HepG2 (cell line): ENCODE results near the gene TRIM43B. TPM values are rescaled to one million over a fixed set of nuclear protein-coding genes. Genes with fewer than 3 reads are reported as not detected.

Experiments
- ATAC-seq: fragments of 200-7000 bp; cut with Tn5 transposase; 3 replicates; pipeline ENCODE4 v1.9.1; 2020; ENCODE audit warnings: mild to moderate bottlenecking, moderate library complexity
- BruUV-seq: library from RNA; stranded (reverse); fragments of 400-500 nt; replicated peaks from 2 replicates; lab custom pipeline; 2021; lab: Mats Ljungman, UMichigan
- CTCF ChIA-PET: fragments of 300-600 bp; formaldehyde crosslinking; extraction: SDS; loops from one replicate; lab custom pipeline; 2021; ENCODE audit warnings: low total read pairs, inconsistent platforms, low intra/inter-chr PET ratio; lab: Yijun Ruan, JAX
- POLR2A ChIA-PET: fragments of 350-600 bp; sonication (Branson Sonifier 250); formaldehyde crosslinking; loops from one replicate; lab custom pipeline; 2020; ENCODE audit warnings: antibody characterized with exemption, inconsistent platforms; lab: Yijun Ruan, JAX
- DNase-seq: peaks from one replicate; pipeline ENCODE4 v3.0.0-alpha.2; 2015; ENCODE audit warnings: low spot score
- FAIRE-seq: peaks from 3 replicates; lab custom pipeline; 2011; peaks lifted over from hg19 to GRCh38; lab: Jason Lieb, UNC
- H2AFZ ChIP-seq: one replicate; pipeline ENCODE4 v1.6.1; 2011; ENCODE audit warnings: low read length, inconsistent platforms
- H3K27ac ChIP-seq: fragments of 300-600 bp; 3 replicates; pipeline ENCODE4 v1.8.0; 2011; ENCODE audit warnings: mixed run types, mild to moderate bottlenecking, mixed read lengths, low read length, inconsistent platforms; ENCODE audit not compliant: insufficient read depth; ENCODE audit errors: extremely low read length
- H3K27me3 ChIP-seq, 2 experiments: fragments of 200-600 bp in 1 of 2; 2 replicates in 1 of 2; 3 replicates in 1 of 2; pipeline versions ENCODE4 v1.6.0 to v1.8.0; 2011; ENCODE audit warnings: low read length in 2 of 2, mild to moderate bottlenecking in 2 of 2, moderate library complexity in 2 of 2, inconsistent platforms in 1 of 2; ENCODE audit not compliant: insufficient read depth in 2 of 2, control insufficient read depth in 1 of 2
- H3K36me3 ChIP-seq, 2 experiments: fragments of 200-600 bp in 1 of 2; replicated peaks in 1 of 2; 2 replicates in 1 of 2; 3 replicates in 1 of 2; pipeline versions ENCODE4 v1.5.1 to v1.8.0; 2011; ENCODE audit warnings: low read length in 2 of 2, inconsistent platforms in 1 of 2; ENCODE audit not compliant: insufficient read depth in 2 of 2, control insufficient read depth in 1 of 2
- H3K4me1 ChIP-seq: 2 replicates; pipeline ENCODE4 v1.5.1; 2012; ENCODE audit warnings: low read length, inconsistent platforms; ENCODE audit not compliant: insufficient read depth
- H3K4me2 ChIP-seq: 2 replicates; pipeline ENCODE4 v1.6.0; 2011; ENCODE audit warnings: low read depth, low read length, inconsistent platforms
- H3K4me3 ChIP-seq, 3 experiments: fragments of 200-600 bp in 1 of 3; sonication (generic), shearing (Covaris generic) in 1 of 3; replicated peaks in 1 of 3; 2 replicates each; pipeline ENCODE4 v1.5.1; 2011 to 2016; ENCODE audit warnings: low read length in 3 of 3, inconsistent platforms in 2 of 3, low read depth in 2 of 3, mild to moderate bottlenecking in 2 of 3, control low read depth in 1 of 3, mixed read lengths in 1 of 3; ENCODE audit not compliant: insufficient read depth in 1 of 3
- H3K79me2 ChIP-seq: one replicate; pipeline ENCODE4 v1.6.1; 2011; ENCODE audit warnings: low read length, inconsistent platforms; ENCODE audit not compliant: insufficient read depth
- H3K9ac ChIP-seq: 2 replicates; pipeline ENCODE4 v1.6.0; 2011; ENCODE audit warnings: mild to moderate bottlenecking, low read depth, low read length, inconsistent platforms; ENCODE audit not compliant: insufficient read depth
- H3K9me3 ChIP-seq: 2 replicates; pipeline ENCODE4 v1.5.1; 2012; ENCODE audit warnings: mild to moderate bottlenecking, low read length
- H4K20me1 ChIP-seq: 2 replicates; pipeline ENCODE4 v1.6.0; 2011; ENCODE audit warnings: inconsistent platforms, mild to moderate bottlenecking, low read length, moderate library complexity; ENCODE audit not compliant: insufficient read depth
- ASH2L ChIP-seq: fragments of 300-600, 200-600 bp; sonication (generic); IDR thresholded peaks from 2 replicates; pipeline ENCODE4 v1.7.0; 2017; ENCODE audit warnings: low read depth, mild to moderate bottlenecking, moderate library complexity, mixed read lengths, low read length; ENCODE audit not compliant: insufficient read length
- DPF2 ChIP-seq: sonication (generic); formaldehyde crosslinking; IDR thresholded peaks from 2 replicates; pipeline ENCODE4 v1.4.0; 2020; ENCODE audit warnings: mild to moderate bottlenecking, low read depth, missing genetic modification reagents, borderline replicate concordance
- EZH2 ChIP-seq: conservative IDR thresholded peaks from 2 replicates; pipeline ENCODE4 v1.6.1; 2012; ENCODE audit warnings: mild to moderate bottlenecking, low read depth, low read length, moderate library complexity
- IKZF1 ChIP-seq: fragments of 450-650 bp; IDR thresholded peaks from 2 replicates; pipeline ENCODE4 v1.7.1; 2016
- MED1 ChIP-seq: sonication (generic); formaldehyde crosslinking; IDR thresholded peaks from 2 replicates; pipeline ENCODE4 v1.4.0; 2020; ENCODE audit warnings: missing genetic modification reagents
- MIXL1 ChIP-seq: IDR thresholded peaks from 2 replicates; pipeline ENCODE4 v1.6.1; 2016
- MTA3 ChIP-seq: sonication (generic); formaldehyde crosslinking; IDR thresholded peaks from 2 replicates; pipeline ENCODE4 v1.4.0; 2020; ENCODE audit warnings: missing genetic modification reagents
- SATB2 ChIP-seq: sonication (generic); formaldehyde crosslinking; IDR thresholded peaks from 2 replicates; pipeline ENCODE4 v1.5.0; 2020; ENCODE audit warnings: missing genetic modification reagents
- SRSF9 ChIP-seq: fragments of 200-400 bp; formaldehyde crosslinking; IDR thresholded peaks from 2 replicates; pipeline ENCODE4 v1.6.1; 2018; ENCODE audit warnings: borderline replicate concordance, mild to moderate bottlenecking, low read depth, low read length; ENCODE audit not compliant: insufficient read depth, poor library complexity, severe bottlenecking
- TEAD2 ChIP-seq: sonication (generic); formaldehyde crosslinking; IDR thresholded peaks from 2 replicates; pipeline ENCODE4 v1.9.0; 2021; ENCODE audit warnings: missing genetic modification reagents
- ZNF160 ChIP-seq: sonication (generic); formaldehyde crosslinking; IDR thresholded peaks from 2 replicates; pipeline ENCODE4 v1.8.0; 2022; ENCODE audit warnings: mild to moderate bottlenecking, inconsistent platforms, missing genetic modification reagents
- ZNF350 ChIP-seq: sonication (generic); formaldehyde crosslinking; IDR thresholded peaks from 2 replicates; pipeline ENCODE4 v1.4.0; 2020; ENCODE audit warnings: mild to moderate bottlenecking, low read depth, missing genetic modification reagents, borderline replicate concordance
- ZNF354B ChIP-seq: sonication (generic); formaldehyde crosslinking; IDR thresholded peaks from 2 replicates; pipeline ENCODE4 v1.8.0; 2022; ENCODE audit warnings: mild to moderate bottlenecking, missing genetic modification reagents
- ZNF546 ChIP-seq: sonication (generic); formaldehyde crosslinking; conservative IDR thresholded peaks from 2 replicates; pipeline ENCODE4 v1.8.1; 2023; ENCODE audit warnings: mild to moderate bottlenecking, missing genetic modification reagents
- ZNF724P ChIP-seq: sonication (generic); formaldehyde crosslinking; IDR thresholded peaks from 2 replicates; pipeline ENCODE4 v1.8.0; 2022; ENCODE audit warnings: missing genetic modification reagents, borderline replicate concordance
- ZNF761 ChIP-seq: sonication (generic); formaldehyde crosslinking; conservative IDR thresholded peaks from 2 replicates; pipeline ENCODE4 v1.4.0; 2020; ENCODE audit warnings: mild to moderate bottlenecking, missing genetic modification reagents
- WGBS: methylation state at CpG from one replicate; pipeline ENCODE4 v1.1.6; 2017; ENCODE audit warnings: low lambda C conversion rate; 5-methylcytosine and 5-hydroxymethylcytosine counted together
- in situ Hi-C: cut with HindIII; loops from 2 replicates; pipeline ENCODE4 v1.10.0; 2017; ENCODE audit warnings: low pct_unique_long_range_greater_than_20kb; ENCODE audit not compliant: extremely low pct_ligation_motif_present
- intact Hi-C: fragments of 100-400 bp; cut with micrococcal nuclease; formaldehyde crosslinking; loops from one replicate; pipeline ENCODE4 v1.10.0; 2022; ENCODE audit not compliant: unreplicated experiment
- polyA plus RNA-seq, 8 experiments: library from polyadenylated mRNA; depleted of rRNA in 3 of 8; stranded (reverse) in 7 of 8; unstranded in 1 of 8; fragments of >200 nt; fragmentation: Illumina TruSeq in 4 of 8; extraction: Trizol in 4 of 8; gene quantifications; 2 replicates each; pipeline versions ENCODE4 v1.2.1 to v1.2.3, GENCODE V29; 2011 to 2016; ENCODE audit warnings: low read depth in 4 of 8, missing spikeins in 1 of 8, mixed read lengths in 1 of 8; ENCODE audit not compliant: insufficient read depth in 1 of 8
- total RNA-seq, 5 experiments: library from RNA; depleted of rRNA; stranded (reverse); fragments of >200 nt; fragmentation: Illumina TruSeq; extraction: Trizol; gene quantifications; 2 replicates each; pipeline ENCODE4 v1.2.3, GENCODE V29; 2016; ENCODE audit warnings: low read depth in 1 of 5
- TF ChIP-seq, protein P1 (sequence below), 2 experiments: sonication (generic) in 1 of 2; formaldehyde crosslinking in 1 of 2; IDR thresholded peaks; 2 replicates each; pipeline versions ENCODE4 v1.5.1 to v1.6.1; 2011 to 2020; ENCODE audit warnings: borderline replicate concordance in 1 of 2, low read depth in 1 of 2, low read length in 1 of 2, mild to moderate bottlenecking in 1 of 2, missing genetic modification reagents in 1 of 2, moderate library complexity in 1 of 2
- TF ChIP-seq, protein P2 (sequence below): sonication (generic); formaldehyde crosslinking; IDR thresholded peaks from 2 replicates; pipeline ENCODE4 v1.5.1; 2020; ENCODE audit warnings: mild to moderate bottlenecking, missing genetic modification reagents

TRIM43B gene
- total and polyA plus RNA-seq, 2 of the 13 experiments (the other 11 are each of a cell fraction or from before 2014, with no cell fraction given) = not detected

DNA sequence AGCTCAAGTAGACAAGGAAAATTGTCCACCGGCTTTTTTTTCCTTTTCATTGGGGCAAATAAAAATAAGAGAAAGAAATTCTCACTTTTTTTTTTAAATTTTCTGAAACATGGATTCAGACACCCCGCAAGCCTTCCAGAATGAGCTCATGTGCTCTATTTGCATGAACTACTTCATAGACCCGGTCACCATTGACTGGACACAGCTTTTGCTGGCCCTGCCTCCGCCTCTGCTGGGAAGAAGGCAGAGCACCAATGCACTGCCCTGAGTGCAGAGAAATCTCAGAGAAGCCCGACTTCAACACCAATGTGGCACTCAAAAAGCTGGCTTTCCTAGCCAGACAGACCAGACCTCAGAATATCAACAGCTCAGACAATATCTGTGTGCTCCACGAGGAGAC lies 30.2 kb upstream of the TRIM43B start:
- BruUV-seq = no TSS peak
- WGBS = 10% methylated on average over 6 of the region's 6 CpGs
- Histone ChIP-seq H3K27ac (no peak overlapping the region), H3K79me2 (no peaks in the 10 kb centered on the region), H3K27me3 (peaks cover 0 to 4% of the 10 kb centered on the region in 2 experiments; a peak in 1 of 5 replicates), H3K4me1 (no peaks in the 10 kb centered on the region), H3K4me2 (no peak overlapping the region), H3K9me3 (no peaks in the 10 kb centered on the region), H4K20me1 (no peaks in the 10 kb centered on the region), H3K4me3 (no peak overlapping the region), H3K36me3 (no peaks in the 10 kb centered on the region), H3K9ac (no peak overlapping the region), H2AFZ (no peak overlapping the region)
- DNase-seq = no peak
- TF ChIP-seq ZNF724P (CRISPR knock-in tag) (no peak), MED1 (CRISPR knock-in tag) (no peak), SATB2 (no peak), DPF2 (CRISPR knock-in tag) (no peak), MTA3 (no peak), ZNF160 (CRISPR knock-in tag) (no peak), ZNF546 (CRISPR knock-in tag) (no peak), MIXL1 (CRISPR knock-in tag) (no peak), ZNF350 (CRISPR knock-in tag) (no peak), SRSF9 (no peak), EZH2 (no peak), TEAD2 (CRISPR knock-in tag) (no peak), ASH2L (no peak), ZNF761 (CRISPR knock-in tag) (no peak), IKZF1 (no peak), ZNF354B (CRISPR knock-in tag) (no peak)
- TF ChIP-seq, protein P1, sequence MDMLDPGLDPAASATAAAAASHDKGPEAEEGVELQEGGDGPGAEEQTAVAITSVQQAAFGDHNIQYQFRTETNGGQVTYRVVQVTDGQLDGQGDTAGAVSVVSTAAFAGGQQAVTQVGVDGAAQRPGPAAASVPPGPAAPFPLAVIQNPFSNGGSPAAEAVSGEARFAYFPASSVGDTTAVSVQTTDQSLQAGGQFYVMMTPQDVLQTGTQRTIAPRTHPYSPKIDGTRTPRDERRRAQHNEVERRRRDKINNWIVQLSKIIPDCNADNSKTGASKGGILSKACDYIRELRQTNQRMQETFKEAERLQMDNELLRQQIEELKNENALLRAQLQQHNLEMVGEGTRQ (IDR thresholded peaks at IDR 0.05; ENCODE audit: low read depth, low read length) = no peak
- TF ChIP-seq, protein P1 (CRISPR knock-in tag; IDR thresholded peaks at IDR 0.05; ENCODE audit: borderline replicate concordance) = no peak
- TF ChIP-seq, protein P2, sequence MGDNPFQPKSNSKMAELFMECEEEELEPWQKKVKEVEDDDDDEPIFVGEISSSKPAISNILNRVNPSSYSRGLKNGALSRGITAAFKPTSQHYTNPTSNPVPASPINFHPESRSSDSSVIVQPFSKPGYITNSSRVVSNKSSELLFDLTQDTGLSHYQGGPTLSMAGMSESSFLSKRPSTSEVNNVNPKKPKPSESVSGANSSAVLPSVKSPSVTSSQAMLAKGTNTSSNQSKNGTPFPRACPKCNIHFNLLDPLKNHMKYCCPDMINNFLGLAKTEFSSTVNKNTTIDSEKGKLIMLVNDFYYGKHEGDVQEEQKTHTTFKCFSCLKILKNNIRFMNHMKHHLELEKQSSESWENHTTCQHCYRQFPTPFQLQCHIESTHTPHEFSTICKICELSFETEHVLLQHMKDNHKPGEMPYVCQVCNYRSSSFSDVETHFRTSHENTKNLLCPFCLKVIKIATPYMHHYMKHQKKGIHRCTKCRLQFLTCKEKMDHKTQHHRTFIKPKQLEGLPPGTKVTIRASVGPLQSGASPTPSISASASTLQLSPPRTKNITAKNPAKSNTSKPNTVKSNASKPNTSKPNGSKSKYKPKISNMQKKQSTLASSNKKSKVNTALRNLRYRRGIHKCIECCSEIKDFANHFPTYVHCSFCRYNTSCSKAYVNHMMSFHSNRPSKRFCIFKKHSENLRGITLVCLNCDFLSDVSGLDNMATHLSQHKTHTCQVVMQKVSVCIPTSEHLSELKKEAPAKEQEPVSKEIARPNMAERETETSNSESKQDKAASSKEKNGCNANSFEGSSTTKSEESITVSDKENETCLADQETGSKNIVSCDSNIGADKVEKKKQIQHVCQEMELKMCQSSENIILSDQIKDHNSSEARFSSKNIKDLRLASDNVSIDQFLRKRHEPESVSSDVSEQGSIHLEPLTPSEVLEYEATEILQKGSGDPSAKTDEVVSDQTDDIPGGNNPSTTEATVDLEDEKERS = no peak
- FAIRE-seq = no peak
- in situ Hi-C loops (no loop called here), intact Hi-C loops (no loop called here)
- CTCF ChIA-PET = no interaction called here
- POLR2A ChIA-PET = no interaction called here
- no peak for ATAC-seq
